HG03520 (cell line): Measurements from ENCODE around the gene OPCML.

Experiments
- ATAC-seq: cut with Tn5 transposase; IDR thresholded peaks from one replicate; pipeline ENCODE4 v1.9.1; 2021; ENCODE audit warnings: mild to moderate bottlenecking, moderate library complexity; ENCODE audit not compliant: unreplicated experiment

OPCML gene

GRCh38 chr11:133202816-133203215 is 329.5 kb downstream of the OPCML start:
- no peak for ATAC-seq

GRCh38 chr11:133198438-133198837 is 333.9 kb downstream of the OPCML start:
- no peak for ATAC-seq

- ATAC-seq, result no peak
Observed at GRCh38 chr11:133197425-133197824, 334.9 kb downstream of the OPCML start.

- no peak for ATAC-seq
Observed at GRCh38 chr11:133191931-133192330, 340.4 kb downstream of the OPCML start.

- ATAC-seq, result no peak
Observed at GRCh38 chr11:133181667-133182066, 350.6 kb downstream of the OPCML start.

GRCh38 chr11:133181066-133181465 is 351.2 kb downstream of the OPCML start:
- ATAC-seq, result no peak

GRCh38 chr11:133180201-133180600 is 352.1 kb downstream of the OPCML start:
- ATAC-seq, result no peak

GRCh38 chr11:133176748-133177147 is 355.6 kb downstream of the OPCML start:
- ATAC-seq, result no peak

- peak; percentile 94 for ATAC-seq
Observed at GRCh38 chr11:133175103-133175502, 357.2 kb downstream of the OPCML start.

GRCh38 chr11:133173810-133174412 is 358.4 kb downstream of the OPCML start:
- ATAC-seq, result no peak

- peak; percentile 37 for ATAC-seq
Observed at GRCh38 chr11:133172349-133172748, 360.0 kb downstream of the OPCML start.

GRCh38 chr11:133171374-133171773 is 360.9 kb downstream of the OPCML start:
- ATAC-seq, result no peak

GRCh38 chr11:133168016-133168415 is 364.3 kb downstream of the OPCML start:
- ATAC-seq, result no peak

GRCh38 chr11:133166662-133167061 is 365.6 kb downstream of the OPCML start:
- ATAC-seq, result no peak

GRCh38 chr11:133164986-133165385 is 367.3 kb downstream of the OPCML start:
- no peak for ATAC-seq

- peak; percentile 50 for ATAC-seq
Observed at GRCh38 chr11:133163463-133164419, 368.6 kb downstream of the OPCML start.

- ATAC-seq, result no peak
Observed at GRCh38 chr11:133162227-133162626, 370.1 kb downstream of the OPCML start.

GRCh38 chr11:133160754-133161153 is 371.5 kb downstream of the OPCML start:
- no peak for ATAC-seq

GRCh38 chr11:133156986-133157745 is 375.1 kb downstream of the OPCML start:
- ATAC-seq, result no peak

GRCh38 chr11:133154781-133155180 is 377.5 kb downstream of the OPCML start:
- no peak for ATAC-seq

- ATAC-seq, result no peak
Observed at GRCh38 chr11:133154076-133154475, 378.2 kb downstream of the OPCML start.
